GM12878 (cell line): ENCODE measurements around the gene COQ5. TPM values are rescaled to one million over a fixed set of nuclear protein-coding genes. Genes with fewer than 3 reads are reported as not detected.

Experiments
- ATAC-seq: fragments of 200-7000 bp; cut with Tn5 transposase; 3 replicates; pipeline ENCODE4 v1.9.1; 2020; ENCODE audit warnings: mild to moderate bottlenecking, moderate library complexity
- BruUV-seq: library from RNA; stranded (reverse); fragments of 400-500 nt; replicated peaks from 2 replicates; lab custom pipeline; 2021; lab: Mats Ljungman, UMichigan
- CTCF ChIA-PET: fragments of 300-600 bp; sonication (Branson Sonifier 250); formaldehyde crosslinking; extraction: SDS; loops from one replicate; lab custom pipeline; 2021; ENCODE audit warnings: inconsistent platforms; lab: Yijun Ruan, JAX
- POLR2A ChIA-PET: fragments of 350-600 bp; formaldehyde crosslinking; extraction: SDS; loops from one replicate; lab custom pipeline; 2021; ENCODE audit warnings: inconsistent platforms; lab: Charles Lee
- RAD21 ChIA-PET: fragments of 300-600 bp; sonication (Branson Sonifier 250); formaldehyde crosslinking; loops from one replicate; lab custom pipeline; 2023; ENCODE audit warnings: antibody characterized with exemption; ENCODE audit not compliant: unreplicated experiment; lab: Charles Lee
- SMC1A ChIA-PET: fragments of 300-600 bp; sonication (Branson Sonifier 250); formaldehyde crosslinking; loops from one replicate; lab custom pipeline; 2023; ENCODE audit not compliant: unreplicated experiment, uncharacterized antibody; lab: Charles Lee
- DNase-seq: peaks from one replicate; pipeline ENCODE4 v3.0.0-alpha.2; 2011; ENCODE audit warnings: low read depth, low spot score
- FAIRE-seq: peaks from 3 replicates; lab custom pipeline; 2011; peaks lifted over from hg19 to GRCh38; lab: Jason Lieb, UNC
- H2AFZ ChIP-seq: 2 replicates; pipeline ENCODE4 v1.6.0; 2011; ENCODE audit warnings: low read depth, low read length, control low read depth; ENCODE audit not compliant: control insufficient read depth
- H3K27ac ChIP-seq: 2 replicates; pipeline ENCODE4 v1.5.1; 2011; ENCODE audit warnings: control low read depth; ENCODE audit not compliant: control insufficient read depth, insufficient read depth
- H3K27me3 ChIP-seq, 2 experiments: replicated peaks in 1 of 2; 2 replicates each; pipeline versions ENCODE4 v1.6.0 to v1.6.1; 2011; ENCODE audit warnings: low read length in 1 of 2; ENCODE audit not compliant: control insufficient read depth in 2 of 2, insufficient read depth in 2 of 2
- H3K36me3 ChIP-seq, 2 experiments: 2 replicates each; pipeline ENCODE4 v1.5.1; 2011; ENCODE audit warnings: low read length in 1 of 2; ENCODE audit not compliant: control insufficient read depth in 2 of 2, insufficient read depth in 2 of 2
- H3K4me1 ChIP-seq: 2 replicates; pipeline ENCODE4 v1.6.1; 2011; ENCODE audit warnings: mild to moderate bottlenecking, low read length, moderate library complexity, mixed read lengths; ENCODE audit not compliant: control insufficient read depth, insufficient read depth
- H3K4me2 ChIP-seq: 2 replicates; pipeline ENCODE4 v1.6.0; 2011; ENCODE audit warnings: control low read depth; ENCODE audit not compliant: control insufficient read depth, insufficient read depth
- H3K4me3 ChIP-seq: fragments of 200-600 bp; sonication (generic); 2 replicates; pipeline ENCODE4 v1.5.1; 2016
- H3K79me2 ChIP-seq: 2 replicates; pipeline ENCODE4 v1.6.0; 2011; ENCODE audit warnings: low read length; ENCODE audit not compliant: control insufficient read depth, insufficient read depth
- H3K9ac ChIP-seq: 2 replicates; pipeline ENCODE4 v1.8.0; 2011; ENCODE audit warnings: low read length, control low read depth, mixed read lengths; ENCODE audit not compliant: control insufficient read depth, insufficient read depth
- H3K9me3 ChIP-seq: replicated peaks from 3 replicates; pipeline ENCODE4 v1.5.1; 2011; ENCODE audit warnings: mild to moderate bottlenecking, low read length; ENCODE audit not compliant: control insufficient read depth, insufficient read depth
- H4K20me1 ChIP-seq: 2 replicates; pipeline ENCODE4 v1.6.0; 2011; ENCODE audit not compliant: control insufficient read depth, insufficient read depth
- CHD2 ChIP-seq: IDR thresholded peaks from 2 replicates; pipeline ENCODE4 v1.6.1; 2011; ENCODE audit warnings: low read depth, low read length, improper control_type of control experiment, borderline replicate concordance
- CTCF ChIP-seq, 3 experiments: IDR thresholded peaks in 2 of 3; conservative IDR thresholded peaks in 1 of 3; 2 replicates each; pipeline ENCODE4 v1.5.1; 2011; ENCODE audit warnings: low read depth in 3 of 3, low read length in 3 of 3, mild to moderate bottlenecking in 3 of 3, control low read depth in 2 of 3, moderate library complexity in 2 of 3, inconsistent platforms in 1 of 3, mixed read lengths in 1 of 3; ENCODE audit not compliant: control insufficient read depth in 2 of 3, insufficient read depth in 1 of 3; ENCODE audit errors: extremely low read depth in 1 of 3
- ELK1 ChIP-seq: IDR thresholded peaks from 2 replicates; pipeline ENCODE4 v1.6.1; 2012; ENCODE audit warnings: low read depth, low read length, improper control_type of control experiment
- ETV6 ChIP-seq, 2 experiments: fragments of 450-650 bp in 1 of 2; IDR thresholded peaks in 1 of 2; conservative IDR thresholded peaks in 1 of 2; 2 replicates each; pipeline ENCODE4 v1.6.1; 2014; ENCODE audit warnings: antibody characterized with exemption in 1 of 2, borderline replicate concordance in 1 of 2, low read depth in 1 of 2, mild to moderate bottlenecking in 1 of 2, moderate library complexity in 1 of 2
- IKZF2 ChIP-seq, 2 experiments: fragments of 450-650 bp; IDR thresholded peaks; 2 replicates each; pipeline ENCODE4 v1.6.1; 2017; ENCODE audit warnings: mild to moderate bottlenecking in 2 of 2, moderate library complexity in 2 of 2
- JUNB ChIP-seq: IDR thresholded peaks from 2 replicates; pipeline ENCODE4 v1.6.1; 2016; ENCODE audit warnings: antibody characterized with exemption, mild to moderate bottlenecking
- MEF2B ChIP-seq: fragments of 450-650 bp; IDR thresholded peaks from 2 replicates; pipeline ENCODE4 v1.6.1; 2018; ENCODE audit warnings: mild to moderate bottlenecking, moderate library complexity; ENCODE audit not compliant: partially characterized antibody, poor library complexity, severe bottlenecking
- NBN ChIP-seq: fragments of 450-650 bp; IDR thresholded peaks from 2 replicates; pipeline ENCODE4 v1.6.1; 2016
- NR2C2 ChIP-seq: IDR thresholded peaks from 2 replicates; pipeline ENCODE4 v1.6.1; 2011; ENCODE audit warnings: borderline replicate concordance, low read depth; ENCODE audit not compliant: control insufficient read depth, insufficient read length
- RCOR1 ChIP-seq: conservative IDR thresholded peaks from 2 replicates; pipeline ENCODE4 v1.6.1; 2012; ENCODE audit warnings: low read depth, low read length, improper control_type of control experiment
- SMAD5 ChIP-seq: IDR thresholded peaks from 2 replicates; pipeline ENCODE4 v1.6.1; 2016; ENCODE audit warnings: antibody characterized with exemption, low read depth
- STAT1 ChIP-seq: fragments of 450-650 bp; conservative IDR thresholded peaks from 2 replicates; pipeline ENCODE4 v1.6.1; 2014; ENCODE audit warnings: antibody characterized with exemption, mild to moderate bottlenecking
- ZBTB33 ChIP-seq: fragments of 450-650 bp; IDR thresholded peaks from 2 replicates; pipeline ENCODE4 v1.6.1; 2017; ENCODE audit warnings: mild to moderate bottlenecking
- ZNF622 ChIP-seq: fragments of 450-650 bp; IDR thresholded peaks from 2 replicates; pipeline ENCODE4 v1.6.1; 2017; ENCODE audit warnings: mild to moderate bottlenecking, inconsistent platforms
- WGBS: methylation state at CpG from one replicate; pipeline ENCODE4 v1.1.6; 2016; ENCODE audit warnings: low lambda C conversion rate; ENCODE audit not compliant: insufficient replicate concordance, insufficient coverage; ENCODE audit errors: missing lambda C conversion rate; 5-methylcytosine and 5-hydroxymethylcytosine counted together
- in situ Hi-C: fragments of 300-500 bp; cut with MboI; formaldehyde crosslinking; loops from 9 replicates; pipeline ENCODE4 v1.14.3; 2018; ENCODE audit warnings: mixed read lengths
- intact Hi-C: fragments of 100-400 bp; cut with micrococcal nuclease; formaldehyde crosslinking; loops from one replicate; pipeline ENCODE4 v1.14.2; 2022; ENCODE audit not compliant: unreplicated experiment
- polyA plus RNA-seq, 11 experiments: library from polyadenylated mRNA; depleted of rRNA in 4 of 11; unstranded in 6 of 11; stranded (reverse) in 5 of 11; fragments of >200 nt; fragmentation: Nextera tagmentation in 4 of 11; fragmentation: Illumina TruSeq in 1 of 11; extraction: Ambion mirVana in 4 of 11; extraction: Trizol in 1 of 11; gene quantifications; 1 replicate in 1 of 11; 2 replicates in 10 of 11; pipeline versions ENCODE4 v1.2.1 to v1.2.3, GENCODE V29; 2011 to 2016; ENCODE audit warnings: inconsistent platforms in 2 of 11, missing spikeins in 2 of 11, low read depth in 1 of 11
- total RNA-seq, 4 experiments: library from RNA; depleted of rRNA in 3 of 4; stranded (reverse); fragments of >200 nt in 3 of 4; fragmentation: Illumina TruSeq in 1 of 4; extraction: Trizol in 1 of 4; gene quantifications; 2 replicates each; pipeline versions ENCODE4 v1.2.1 to v1.2.3, GENCODE V29; 2013 to 2021

The COQ5 gene
- total and polyA plus RNA-seq, 10 of the 15 experiments (the other 5 are each of a cell fraction or from before 2014, with no cell fraction given): 24.8 to 69.3 (median 37.8) TPM

- TF ChIP-seq ZNF622: no peak
- TF ChIP-seq SMAD5: no peak
- peak; percentile 54 for TF ChIP-seq ELK1
- TF ChIP-seq RCOR1: peak; percentile 74; the same call in 1 of the 2 replicates
- TF ChIP-seq CHD2: 0 out of 2 replicates have a peak, but pooled peaks have one; percentile 41
Observed at GRCh38 chr12:120469450-120470149, 59.4 kb downstream of the COQ5 start, which contains the start of gene SRSF9 (continued).

- Histone ChIP-seq H3K27me3 (no peaks in the 10 kb centered on the region), H4K20me1 (peaks cover 10% of the 10 kb centered on the region), H3K9ac (peak overlapping the region; percentile 84), H3K4me1 (peaks cover 12% of the 10 kb centered on the region), H2AFZ (peak overlapping the region; percentile 67), H3K27ac (peak overlapping the region; percentile 80), H3K4me2 (peak overlapping the region; percentile 80), H3K4me3 (peak overlapping the region; percentile 87), H3K36me3 (peaks cover 1 to 18% of the 10 kb centered on the region in 2 experiments), H3K79me2 (peaks cover 49% of the 10 kb centered on the region), H3K9me3 (no peaks in the 10 kb centered on the region)
- 3% methylated on average over 38 of the region's 57 CpGs for WGBS
- DNase-seq (no peak), ATAC-seq (peak; percentile 57), FAIRE-seq (no peak)
- ChIA-PET CTCF (interaction anchor here (0.6 to 5.9 kb wide), 15 partner anchors 10 to 581 kb away, joined by 3 to 39 read pairs (median 4); partner anchors contain the start of genes COX6A1 and POP5), RAD21 (interaction anchor here (0.6 to 1.9 kb wide), 3 partner anchors 27 to 225 kb away, joined by 4 to 8 read pairs (median 4); partner anchors contain the start of gene DYNLL1), POLR2A (interaction anchor here (0.6 to 1.8 kb wide), 11 partner anchors 11 to 440 kb away, joined by 3 to 8 read pairs (median 3); partner anchors contain the start of genes COQ5, DYNLL1 and SIRT4), SMC1A (interaction anchor here (0.6 to 2.8 kb wide), 9 partner anchors 10 to 81 kb away, joined by 3 to 10 read pairs (median 3); partner anchors contain the start of gene DYNLL1)
- BruUV-seq: no TSS peak
- in situ Hi-C loops: no loop called here
- intact Hi-C loops: loop anchor here (1.0 to 2.0 kb wide), 4 partner anchors 22 to 65 kb away; partner anchors contain the start of genes COX6A1, DYNLL1, GATC and RNF10
- no peak for TF ChIP-seq ETV6 (conservative IDR thresholded peaks at IDR 0.05 in 1 of 2, IDR thresholded peaks at IDR 0.05 in 1 of 2; ENCODE audit: borderline replicate concordance in 1 of 2, low read depth in 1 of 2)
- no peak for TF ChIP-seq MEF2B
- no peak for TF ChIP-seq JUNB
- TF ChIP-seq SMAD5: no peak
- TF ChIP-seq CTCF (IDR thresholded peaks at IDR 0.05 in 2 of 3, conservative IDR thresholded peaks at IDR 0.05 in 1 of 3; ENCODE audit: control insufficient read depth in 2 of 3, extremely low read depth in 1 of 3, insufficient read depth in 1 of 3, low read depth in 3 of 3, low read length in 3 of 3): peak in 1 of 3 experiments; percentile 21; a peak in 2 of 6 replicates
- no peak for TF ChIP-seq ZBTB33
- TF ChIP-seq NR2C2: no peak
- no peak for TF ChIP-seq STAT1
- TF ChIP-seq NBN: no peak
- TF ChIP-seq IKZF2 (IDR thresholded peaks at IDR 0.05): no peak
Observed at GRCh38 chr12:120468821-120469449, 60.0 kb downstream of the COQ5 start.
